Brain microvascular endothelial cell (primary cell): Measurements from ENCODE around the gene VPS37C.

Experiments
- DNase-seq: peaks from one replicate; pipeline ENCODE4 v3.0.0-alpha.2; 2020
- H3K27ac ChIP-seq: fragments of 250-450 bp; sonication (Bioruptor Pico); 2 replicates; pipeline ENCODE4 v1.5.1; 2020; ENCODE audit warnings: mild to moderate bottlenecking, moderate library complexity
- H3K27me3 ChIP-seq: fragments of 250-450 bp; sonication (Bioruptor Pico); replicated peaks from 2 replicates; pipeline ENCODE4 v1.5.1; 2020; ENCODE audit warnings: mild to moderate bottlenecking
- H3K36me3 ChIP-seq: fragments of 250-450 bp; sonication (Bioruptor Pico); replicated peaks from 2 replicates; pipeline ENCODE4 v1.5.1; 2020; ENCODE audit warnings: mild to moderate bottlenecking
- H3K4me3 ChIP-seq: 2 replicates; pipeline ENCODE4 v1.5.1; 2011; ENCODE audit warnings: low read depth, mild to moderate bottlenecking, control low read depth, low read length, moderate library complexity
- CTCF ChIP-seq: IDR thresholded peaks from 2 replicates; pipeline ENCODE4 v1.5.1; 2011; ENCODE audit warnings: low read depth, mild to moderate bottlenecking, moderate library complexity, low read length, control low read depth, inconsistent platforms; ENCODE audit errors: missing control alignments
- in situ Hi-C: cut with HindIII; loops from 2 replicates; pipeline ENCODE4 v1.10.0; 2017; ENCODE audit warnings: low sequenced_read_pairs, low pct_ligation_motif_present

The VPS37C gene

GRCh38 chr11:61198948-61199523 lies 37.8 kb upstream of the VPS37C start:
- DNase-seq: no peak
- Histone ChIP-seq H3K27ac (no peak overlapping the region), H3K4me3 (no peak overlapping the region), H3K27me3 (peaks cover 6% of the 10 kb centered on the region), H3K36me3 (no peaks in the 10 kb centered on the region)
- in situ Hi-C loops: no loop called here
- no peak for TF ChIP-seq CTCF

DNA sequence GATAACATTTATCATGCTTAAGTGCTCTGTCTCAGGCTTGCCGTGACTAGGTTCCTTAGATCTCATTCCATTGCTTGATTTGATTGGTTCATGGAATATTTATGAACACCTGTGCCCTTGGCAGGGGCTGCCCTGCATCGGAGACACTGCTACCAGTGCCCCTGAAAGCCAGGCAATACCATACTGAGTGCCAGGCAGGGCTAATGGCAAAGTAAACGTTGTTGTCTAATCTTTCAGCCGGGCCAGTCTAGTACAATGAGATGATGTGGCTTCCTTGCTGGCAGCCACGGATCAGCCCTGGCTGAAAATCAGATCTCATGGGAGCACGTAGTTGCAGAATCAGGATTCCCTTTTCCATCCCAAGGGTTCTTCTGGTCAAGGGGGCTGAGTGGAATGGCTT lies 37.1 kb upstream of the VPS37C start:
- no peak for DNase-seq
- Histone ChIP-seq H3K27ac (no peak overlapping the region), H3K36me3 (no peaks in the 10 kb centered on the region), H3K4me3 (no peak overlapping the region), H3K27me3 (peaks cover 6% of the 10 kb centered on the region)
- in situ Hi-C loops: no loop called here
- TF ChIP-seq CTCF: no peak

DNA sequence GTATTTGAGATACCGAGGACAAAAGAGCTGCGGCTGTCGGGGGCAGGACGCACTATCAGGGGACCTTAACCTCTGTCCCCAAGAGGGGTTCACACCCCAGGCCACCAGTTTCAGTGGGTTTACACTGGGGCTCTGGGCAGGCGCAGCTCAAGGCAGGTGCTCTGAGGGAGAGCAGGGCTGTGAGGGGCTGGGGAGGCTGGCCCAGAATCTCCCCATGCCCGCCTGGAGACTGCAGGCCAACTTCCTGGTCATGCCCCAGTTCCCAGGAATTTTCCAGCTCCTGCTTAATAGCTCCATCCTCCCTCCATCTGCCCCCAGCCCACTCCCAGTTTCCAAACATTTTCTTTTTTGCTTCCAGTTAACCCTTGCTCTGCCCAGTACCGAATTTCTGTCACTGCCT lies 34.5 kb upstream of the VPS37C start:
- in situ Hi-C loops: no loop called here
- Histone ChIP-seq H3K27ac (no peak overlapping the region), H3K36me3 (no peaks in the 10 kb centered on the region), H3K27me3 (no peaks in the 10 kb centered on the region), H3K4me3 (no peak overlapping the region)
- TF ChIP-seq CTCF: no peak
- no peak for DNase-seq

GRCh38 chr11:61194981-61195695 lies 33.9 kb upstream of the VPS37C start:
- Histone ChIP-seq H3K4me3 (no peak overlapping the region), H3K36me3 (no peaks in the 10 kb centered on the region), H3K27ac (no peak overlapping the region), H3K27me3 (no peaks in the 10 kb centered on the region)
- in situ Hi-C loops: no loop called here
- TF ChIP-seq CTCF: no peak
- no peak for DNase-seq

GRCh38 chr11:61194169-61194671 lies 33.0 kb upstream of the VPS37C start:
- no peaks in the 10 kb centered on the region for H3K27me3 ChIP-seq
- no peak for TF ChIP-seq CTCF
- in situ Hi-C loops: no loop called here
- H3K36me3 ChIP-seq: no peaks in the 10 kb centered on the region
- no peak overlapping the region for H3K4me3 ChIP-seq
- no peak overlapping the region for H3K27ac ChIP-seq
- DNase-seq: no peak
